GM19438 (cell line): ENCODE measurements around the gene NUB1.

ENCODE experiments used
- ATAC-seq: cut with Tn5 transposase; IDR thresholded peaks from one replicate; pipeline ENCODE4 v1.9.1; 2021; ENCODE audit warnings: low read depth; ENCODE audit not compliant: unreplicated experiment

NUB1 gene

GRCh38 chr7:151386301-151387160 lies 44.9 kb downstream of the NUB1 start:
- ATAC-seq = no peak

GRCh38 chr7:151387161-151388006 lies 45.8 kb downstream of the NUB1 start:
- no peak for ATAC-seq

GRCh38 chr7:151388007-151388297 lies 46.3 kb downstream of the NUB1 start:
- no peak for ATAC-seq

GRCh38 chr7:151388430-151388829 lies 46.8 kb downstream of the NUB1 start:
- ATAC-seq = no peak

GRCh38 chr7:151389096-151389767 lies 47.6 kb downstream of the NUB1 start:
- no peak for ATAC-seq

- ATAC-seq = no peak
Observed at GRCh38 chr7:151389768-151390597, 48.4 kb downstream of the NUB1 start.

GRCh38 chr7:151390598-151391357 lies 49.2 kb downstream of the NUB1 start:
- no peak for ATAC-seq

GRCh38 chr7:151391358-151391730 lies 49.7 kb downstream of the NUB1 start:
- ATAC-seq = no peak

- ATAC-seq = no peak
Observed at GRCh38 chr7:151392002-151392401, 50.4 kb downstream of the NUB1 start.

GRCh38 chr7:151392426-151392825 lies 50.8 kb downstream of the NUB1 start:
- ATAC-seq = no peak

- ATAC-seq = no peak
Observed at GRCh38 chr7:151393031-151393977, 51.7 kb downstream of the NUB1 start.

- no peak for ATAC-seq
Observed at GRCh38 chr7:151394076-151395035, 52.7 kb downstream of the NUB1 start.

GRCh38 chr7:151395036-151395367 lies 53.4 kb downstream of the NUB1 start:
- ATAC-seq = no peak

GRCh38 chr7:151396328-151396970 lies 54.8 kb downstream of the NUB1 start:
- no peak for ATAC-seq

- ATAC-seq = no peak
Observed at GRCh38 chr7:151397026-151397425, 55.4 kb downstream of the NUB1 start.

- no peak for ATAC-seq
Observed at GRCh38 chr7:151398446-151399304, 57.1 kb downstream of the NUB1 start.
